LNCAP (cell line): Measurements from ENCODE around the gene PSMA5.

ENCODE experiments used
- TF ChIP-seq, protein P1 (sequence below): fragments of 450-650 bp; IDR thresholded peaks from 2 replicates; pipeline ENCODE4 v1.5.1; 2017; ENCODE audit warnings: mild to moderate bottlenecking

The PSMA5 gene

DNA sequence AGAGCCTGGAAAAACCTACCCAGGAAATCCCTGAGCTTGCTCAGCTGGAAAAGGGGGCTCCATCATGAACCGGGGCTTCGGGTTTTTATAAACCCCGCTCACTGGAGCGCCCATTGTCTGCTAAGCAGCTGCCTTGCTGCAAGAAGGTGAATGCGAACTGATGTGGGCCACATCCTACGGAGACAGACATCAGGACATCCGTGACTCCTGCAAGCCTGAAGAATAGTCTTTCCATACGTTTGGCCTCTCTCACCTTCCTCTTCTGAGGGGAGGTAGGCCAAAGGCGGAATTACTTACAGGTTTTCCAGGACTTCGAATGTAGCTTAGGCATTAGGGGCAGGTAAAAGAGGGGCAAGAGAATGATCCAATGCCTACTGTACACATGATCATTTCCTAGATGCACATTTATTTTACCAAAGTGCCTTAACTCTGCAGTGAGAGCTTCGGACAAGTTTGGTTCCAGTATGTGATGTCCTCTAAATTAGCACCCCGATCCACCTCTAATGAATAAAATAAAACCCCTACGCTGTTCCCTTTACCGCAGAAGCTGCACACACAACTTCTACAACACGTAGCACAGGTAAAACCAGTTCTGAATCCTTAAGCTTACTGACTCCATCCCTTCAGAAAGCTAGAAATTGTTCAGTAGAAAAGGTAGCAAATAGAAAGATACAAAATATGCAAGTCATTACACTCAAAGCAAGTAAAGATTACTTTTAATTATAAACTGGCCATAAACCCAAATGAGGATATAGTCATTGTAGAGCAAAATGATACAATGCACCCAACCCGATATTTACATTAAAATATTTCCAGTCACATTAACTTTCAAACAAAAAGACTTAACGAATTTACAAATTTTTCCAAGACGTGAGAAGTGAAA lies 27.7 kb downstream of the PSMA5 start:
- TF ChIP-seq, protein P1, sequence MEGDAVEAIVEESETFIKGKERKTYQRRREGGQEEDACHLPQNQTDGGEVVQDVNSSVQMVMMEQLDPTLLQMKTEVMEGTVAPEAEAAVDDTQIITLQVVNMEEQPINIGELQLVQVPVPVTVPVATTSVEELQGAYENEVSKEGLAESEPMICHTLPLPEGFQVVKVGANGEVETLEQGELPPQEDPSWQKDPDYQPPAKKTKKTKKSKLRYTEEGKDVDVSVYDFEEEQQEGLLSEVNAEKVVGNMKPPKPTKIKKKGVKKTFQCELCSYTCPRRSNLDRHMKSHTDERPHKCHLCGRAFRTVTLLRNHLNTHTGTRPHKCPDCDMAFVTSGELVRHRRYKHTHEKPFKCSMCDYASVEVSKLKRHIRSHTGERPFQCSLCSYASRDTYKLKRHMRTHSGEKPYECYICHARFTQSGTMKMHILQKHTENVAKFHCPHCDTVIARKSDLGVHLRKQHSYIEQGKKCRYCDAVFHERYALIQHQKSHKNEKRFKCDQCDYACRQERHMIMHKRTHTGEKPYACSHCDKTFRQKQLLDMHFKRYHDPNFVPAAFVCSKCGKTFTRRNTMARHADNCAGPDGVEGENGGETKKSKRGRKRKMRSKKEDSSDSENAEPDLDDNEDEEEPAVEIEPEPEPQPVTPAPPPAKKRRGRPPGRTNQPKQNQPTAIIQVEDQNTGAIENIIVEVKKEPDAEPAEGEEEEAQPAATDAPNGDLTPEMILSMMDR, result no peak

DNA sequence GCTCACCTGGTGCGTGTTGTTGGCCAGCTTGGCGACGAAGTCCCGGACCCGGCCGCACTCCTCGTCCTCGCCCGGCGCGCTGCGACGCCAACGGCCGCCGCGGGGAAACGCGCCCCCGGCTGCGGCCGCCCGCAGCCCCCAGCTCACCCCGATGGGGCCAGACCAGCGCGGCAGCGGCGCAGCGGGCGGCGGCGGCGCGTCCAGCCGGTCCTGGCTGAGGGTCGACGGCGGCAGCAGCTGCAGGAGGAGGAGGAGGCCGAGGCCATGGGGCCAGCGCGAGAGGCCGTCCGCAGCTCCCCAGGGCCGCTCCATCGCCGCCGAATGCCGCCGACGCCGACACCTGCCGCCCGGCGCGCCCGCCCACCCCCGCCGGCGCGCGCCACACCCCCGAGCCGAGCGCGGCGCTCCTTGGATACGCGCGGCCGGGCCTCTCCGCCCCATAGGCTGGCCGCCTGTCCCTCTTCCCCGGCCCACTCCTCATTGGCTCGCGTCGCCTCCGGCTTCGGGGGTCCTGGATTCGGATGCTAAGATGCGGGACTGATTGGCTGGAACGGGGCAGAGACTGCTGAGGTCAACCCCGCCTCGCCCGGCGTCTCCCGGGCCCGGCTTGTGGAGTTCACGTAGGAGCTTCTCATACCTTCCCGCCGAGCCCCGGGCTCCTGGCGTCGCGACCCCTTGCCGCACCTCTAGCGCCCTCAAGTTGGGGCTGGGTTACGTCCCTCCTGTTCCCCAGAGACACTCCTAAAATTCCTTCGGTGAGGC lies 28.5 kb downstream of the PSMA5 start, which contains the start of gene SORT1:
Gene SORT1 (minus strand): TSS at position 338 of the 762 bp plus-strand sequence. CDS start 26 bp downstream, at position 312.
- TF ChIP-seq, protein P1, result peak; percentile 9; the same call in 1 of the 2 replicates

DNA sequence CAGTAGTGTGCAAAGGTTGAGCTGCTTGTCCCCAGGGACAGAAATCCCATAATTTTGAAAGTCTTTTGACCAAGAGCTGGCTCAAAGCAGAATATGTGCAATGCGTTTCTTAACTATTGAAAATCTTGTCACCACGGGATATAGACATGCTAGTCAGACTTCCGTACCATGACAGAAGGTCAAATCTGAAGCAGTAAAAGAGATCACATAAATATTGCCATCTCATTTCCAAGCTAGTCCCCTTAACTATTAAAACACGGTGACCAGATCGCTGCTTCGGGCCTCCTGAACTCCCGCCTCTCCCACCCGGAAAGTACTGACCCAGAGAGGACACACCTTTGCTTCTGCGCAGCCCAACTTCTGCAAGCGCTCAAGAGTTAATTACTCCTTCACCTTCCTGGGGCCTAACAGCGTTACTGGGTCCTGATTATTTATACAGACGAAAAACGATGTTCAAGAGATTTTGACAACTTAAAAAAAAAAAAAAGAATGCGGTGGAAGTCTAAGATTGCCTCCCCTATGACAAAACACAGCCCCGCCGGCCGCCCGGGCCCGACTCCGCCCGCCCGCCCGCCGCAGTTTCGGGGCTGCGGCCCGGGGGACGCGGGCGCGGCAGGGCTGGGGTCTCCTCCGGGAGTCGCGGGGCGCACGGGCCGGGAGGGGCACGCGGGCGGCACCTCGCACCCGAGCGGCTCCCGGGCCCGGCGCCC lies 29.2 kb downstream of the PSMA5 start:
- TF ChIP-seq, protein P1, result no peak

DNA sequence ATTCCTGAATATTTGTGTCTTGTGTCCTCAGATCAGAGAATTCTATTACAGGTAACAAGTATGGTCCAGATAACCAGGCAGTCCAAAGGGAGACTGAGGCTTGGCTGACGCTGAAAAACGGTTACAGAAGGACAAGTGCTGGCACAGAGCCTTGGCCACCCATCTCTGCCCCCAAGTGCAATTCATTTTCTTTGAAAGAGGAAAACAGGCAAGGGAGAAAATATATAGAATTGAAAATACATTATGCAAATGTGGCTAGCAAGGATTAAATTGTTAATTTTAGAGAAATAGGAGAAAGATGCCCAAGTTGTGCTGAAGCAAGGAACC lies 29.8 kb downstream of the PSMA5 start:
- TF ChIP-seq, protein P1, result no peak

DNA sequence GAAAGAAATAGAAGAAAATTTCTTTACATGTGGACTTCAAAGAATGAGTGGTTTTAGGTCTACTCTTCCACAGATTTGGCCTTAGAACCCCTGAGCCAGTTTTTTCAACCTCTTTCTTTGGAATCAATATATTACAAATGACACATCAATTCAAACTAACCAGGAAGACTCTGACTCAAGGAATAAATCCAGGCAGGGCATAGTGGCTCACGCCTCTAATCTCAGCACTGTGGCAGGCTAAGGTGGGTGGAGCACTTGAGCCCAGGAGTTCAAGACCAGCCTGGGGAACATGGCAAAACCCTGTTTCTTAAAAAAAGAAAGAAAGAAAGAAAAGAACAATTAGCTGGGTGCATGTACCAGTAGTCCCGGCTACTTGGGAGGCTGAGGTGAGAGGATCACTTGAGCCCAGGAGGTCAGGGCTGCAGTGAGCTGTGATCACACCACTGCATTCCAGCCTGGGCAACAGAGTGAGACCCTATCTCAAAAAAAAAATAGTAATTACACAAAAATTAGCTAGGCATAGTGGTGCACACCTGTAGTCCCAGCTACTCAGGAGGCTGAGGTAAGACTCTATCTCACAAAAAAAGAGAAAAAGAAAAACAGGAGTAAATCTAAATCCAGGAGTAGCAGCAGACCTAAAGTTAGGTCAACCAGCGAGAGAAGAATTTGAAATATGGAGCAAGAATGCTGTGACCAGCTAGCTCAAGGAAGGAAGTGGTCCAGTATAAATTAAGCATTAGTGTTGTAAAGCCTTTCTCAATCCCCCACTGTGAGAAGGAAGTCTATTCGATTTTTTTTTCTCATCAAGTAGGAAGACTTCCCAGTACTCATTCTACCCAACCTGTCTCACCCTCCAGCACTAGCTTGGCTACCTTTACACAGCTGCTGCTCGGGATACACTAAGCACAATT lies 30.4 kb downstream of the PSMA5 start:
- TF ChIP-seq, protein P1, result no peak

DNA sequence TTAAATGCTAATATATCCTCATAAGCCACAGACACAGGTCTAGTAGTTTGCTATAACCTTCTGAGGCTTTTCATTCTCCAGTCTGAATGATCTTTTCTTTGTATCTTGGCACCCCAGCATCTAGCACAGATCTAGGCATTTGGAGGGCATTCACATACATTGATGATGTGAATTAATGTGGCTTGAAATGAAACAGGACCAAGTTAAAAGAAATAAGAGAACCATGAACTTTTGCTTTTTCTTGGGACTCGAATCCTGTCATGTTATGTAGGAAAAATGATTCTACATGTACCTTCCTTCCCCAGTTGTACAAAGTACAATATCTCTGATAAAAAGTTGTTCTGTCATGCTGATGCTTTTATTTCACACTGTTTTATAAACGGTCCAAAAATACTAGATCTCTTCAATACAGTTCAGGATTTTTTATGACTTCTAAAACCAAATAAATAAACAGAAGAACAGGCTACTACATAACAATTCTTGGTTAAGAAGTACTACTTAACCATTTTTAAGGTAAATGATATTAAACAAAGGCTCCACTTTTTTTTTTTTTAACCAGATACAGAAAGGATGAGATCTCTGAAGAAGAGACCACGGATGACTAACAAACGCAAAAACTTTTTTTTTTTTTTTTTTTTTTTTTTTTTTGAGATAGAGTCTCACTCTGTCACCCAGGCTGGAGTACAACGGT lies 31.5 kb downstream of the PSMA5 start:
- TF ChIP-seq, protein P1, result no peak
